Uterus (tissue), 2 donors: ENCODE data around the gene GZMM.

Experiments
- POLR2A ChIP-seq, 2 donors: fragments of 450-650 bp; IDR thresholded peaks; one replicate each; pipeline ENCODE4 v1.6.1; 2016; ENCODE audit warnings: antibody characterized with exemption in 2 of 2, mild to moderate bottlenecking in 1 of 2, moderate library complexity in 1 of 2
- TF ChIP-seq, protein P1 (sequence below), 4 experiments: fragments of 200-600 bp in 2 of 4; fragments of 450-650 bp in 2 of 4; sonication (generic) in 2 of 4; IDR thresholded peaks; one replicate each; pipeline ENCODE4 v1.5.1; 2016 to 2019; ENCODE audit warnings: antibody characterized with exemption in 4 of 4, mild to moderate bottlenecking in 2 of 4, moderate library complexity in 1 of 4

DNA sequence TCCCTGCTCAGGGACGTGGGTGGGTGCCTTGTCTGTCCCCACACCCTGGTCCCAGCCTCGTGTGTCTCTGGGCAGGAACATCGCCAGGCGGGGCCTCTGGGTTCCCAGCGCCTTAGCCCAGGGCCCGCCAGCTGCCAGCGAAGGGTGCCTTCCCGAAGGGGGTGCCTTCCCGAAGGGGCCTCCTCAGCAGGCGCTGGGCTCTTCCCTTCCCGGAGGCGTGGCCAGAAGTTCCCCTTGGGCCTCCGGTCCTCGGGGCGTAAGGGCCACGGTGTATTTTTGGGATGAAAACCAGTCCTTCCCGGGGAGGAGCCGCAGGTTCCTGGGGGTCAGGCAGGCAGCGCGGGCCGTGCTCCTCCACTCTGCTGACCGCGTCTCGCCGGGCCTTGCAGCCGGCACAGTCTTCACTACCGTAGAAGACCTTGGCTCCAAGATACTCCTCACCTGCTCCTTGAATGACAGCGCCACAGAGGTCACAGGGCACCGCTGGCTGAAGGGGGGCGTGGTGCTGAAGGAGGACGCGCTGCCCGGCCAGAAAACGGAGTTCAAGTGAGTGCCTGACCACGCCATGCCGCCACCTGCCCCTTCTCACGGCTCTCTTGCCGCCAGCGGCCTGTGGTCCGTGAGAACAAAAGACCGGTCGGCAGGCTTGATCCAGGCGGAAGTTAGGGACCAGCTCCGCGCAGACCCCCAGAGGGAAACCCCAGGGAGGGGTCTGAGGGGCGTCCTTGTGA, 35.4 kb downstream of the GZMM start:
- TF ChIP-seq, protein P1, sequence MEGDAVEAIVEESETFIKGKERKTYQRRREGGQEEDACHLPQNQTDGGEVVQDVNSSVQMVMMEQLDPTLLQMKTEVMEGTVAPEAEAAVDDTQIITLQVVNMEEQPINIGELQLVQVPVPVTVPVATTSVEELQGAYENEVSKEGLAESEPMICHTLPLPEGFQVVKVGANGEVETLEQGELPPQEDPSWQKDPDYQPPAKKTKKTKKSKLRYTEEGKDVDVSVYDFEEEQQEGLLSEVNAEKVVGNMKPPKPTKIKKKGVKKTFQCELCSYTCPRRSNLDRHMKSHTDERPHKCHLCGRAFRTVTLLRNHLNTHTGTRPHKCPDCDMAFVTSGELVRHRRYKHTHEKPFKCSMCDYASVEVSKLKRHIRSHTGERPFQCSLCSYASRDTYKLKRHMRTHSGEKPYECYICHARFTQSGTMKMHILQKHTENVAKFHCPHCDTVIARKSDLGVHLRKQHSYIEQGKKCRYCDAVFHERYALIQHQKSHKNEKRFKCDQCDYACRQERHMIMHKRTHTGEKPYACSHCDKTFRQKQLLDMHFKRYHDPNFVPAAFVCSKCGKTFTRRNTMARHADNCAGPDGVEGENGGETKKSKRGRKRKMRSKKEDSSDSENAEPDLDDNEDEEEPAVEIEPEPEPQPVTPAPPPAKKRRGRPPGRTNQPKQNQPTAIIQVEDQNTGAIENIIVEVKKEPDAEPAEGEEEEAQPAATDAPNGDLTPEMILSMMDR (IDR thresholded peaks at IDR 0.05), result no peak
- no peak for TF ChIP-seq POLR2A (IDR thresholded peaks at IDR 0.05)
